Activated T-helper 2 cell treated with anti-CD3 and anti-CD28 coated beads, Interferon-gamma antibody, Interleukin-2, Interleukin-4, amounts not matched to agents 10 μg/mL and 5 μg/mL and 100 μg/mL, durations not matched to agents 14 hours and 24 hours and 36 hours (primary cell): ENCODE data around the gene TMEM203. TPM values are rescaled to one million over a fixed set of nuclear protein-coding genes. Genes with fewer than 3 reads are reported as not detected.

Source experiments
- DNase-seq: peaks from one replicate; pipeline ENCODE4 v3.0.0; 2021; ENCODE audit warnings: low spot score
- H3K27ac Mint-ChIP-seq: one replicate; pipeline ENCODE4 v1.8.0; 2021; ENCODE audit warnings: mixed read lengths
- H3K27me3 Mint-ChIP-seq: one replicate; pipeline ENCODE4 v1.8.0; 2021; ENCODE audit warnings: low read depth, mixed read lengths
- H3K36me3 Mint-ChIP-seq: one replicate; pipeline ENCODE4 v1.8.0; 2021; ENCODE audit warnings: low read depth, mixed read lengths
- H3K4me1 Mint-ChIP-seq: one replicate; pipeline ENCODE4 v1.8.0; 2021; ENCODE audit warnings: low read depth, mixed read lengths
- H3K4me3 Mint-ChIP-seq: one replicate; pipeline ENCODE4 v1.8.0; 2021; ENCODE audit warnings: low read depth, mild to moderate bottlenecking, moderate library complexity, mixed read lengths
- H3K9me3 Mint-ChIP-seq: one replicate; pipeline ENCODE4 v1.8.0; 2021; ENCODE audit warnings: mixed read lengths
- intact Hi-C: fragments of 100-400 bp; cut with micrococcal nuclease; formaldehyde crosslinking; loops from one replicate; pipeline ENCODE4 v1.15.1; 2023
- total RNA-seq: library from RNA; stranded (reverse); gene quantifications from 2 replicates; pipeline ENCODE4 v1.2.3, GENCODE V29; 2022

The TMEM203 gene
- total RNA-seq, 1 donor from 2014 or later, result 34.9 TPM

GRCh38 chr9:137223078-137223970 lies 17.9 kb upstream of the TMEM203 start:
- no peaks in the 10 kb centered on the region for H3K27me3 Mint-ChIP-seq
- DNase-seq, result peak; percentile 99
- H3K27ac Mint-ChIP-seq, result peak overlapping the region; percentile 73
- intact Hi-C loops, result loop anchor here (1.0 kb wide), 3 partner anchors 18 to 35 kb away; partner anchors contain the start of genes ANAPC2, SSNA1, TPRN and TUBB4B
- H3K36me3 Mint-ChIP-seq, result no peaks in the 10 kb centered on the region
- H3K4me1 Mint-ChIP-seq, result peaks cover 7% of the 10 kb centered on the region
- H3K4me3 Mint-ChIP-seq, result peak overlapping the region; percentile 82
- H3K9me3 Mint-ChIP-seq, result no peaks in the 10 kb centered on the region

DNA sequence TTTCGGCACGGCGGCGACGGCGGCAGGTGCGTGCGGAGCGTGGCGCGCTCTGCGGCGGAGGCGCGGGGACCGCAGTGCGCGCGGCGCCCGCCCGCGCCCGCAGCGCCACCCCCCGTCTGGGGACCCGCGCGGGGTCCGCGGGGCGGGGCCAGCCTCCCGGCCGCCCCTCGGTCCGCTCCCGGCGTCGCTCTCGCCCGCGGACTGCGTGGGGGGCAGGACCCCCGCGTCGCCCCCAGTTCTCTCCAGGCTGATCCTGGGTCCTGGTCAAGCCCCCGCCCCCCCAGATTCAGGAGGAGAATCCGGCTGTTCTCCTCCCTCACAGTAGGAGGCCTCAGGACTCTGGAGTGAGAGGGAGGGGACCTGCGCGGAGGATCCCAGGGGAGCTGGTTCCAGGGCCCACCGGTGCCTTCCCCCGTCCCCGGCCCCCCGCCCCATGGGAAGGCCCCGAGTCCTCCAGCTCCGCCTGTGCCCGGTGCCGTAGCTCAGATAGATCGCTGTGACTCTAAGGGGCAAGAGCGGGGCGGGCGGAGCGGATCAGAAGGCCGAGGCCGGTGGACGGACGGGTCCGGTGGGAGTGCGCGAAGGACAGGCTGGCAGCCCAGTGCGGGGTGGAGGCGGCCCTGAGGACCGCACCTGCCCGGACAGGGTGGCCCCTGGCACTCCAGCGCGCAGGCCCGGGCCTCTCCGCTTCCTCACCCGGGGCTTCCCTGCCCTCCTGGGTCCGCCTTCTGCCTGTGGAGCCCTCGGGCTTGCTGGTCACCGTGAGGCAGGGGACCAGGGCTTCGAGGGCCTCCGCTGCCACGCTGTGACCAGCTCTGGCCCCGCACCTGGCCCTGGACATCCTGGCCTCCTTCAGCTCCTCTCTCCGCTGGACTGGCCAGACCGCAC lies 17.0 kb upstream of the TMEM203 start, which contains the start of gene RNF208:
Gene RNF208, minus strand, starts transcription at position 51 of the 888 bp plus-strand sequence. CDS start 1,028 bp downstream, outside the sequence.
- H3K27me3 Mint-ChIP-seq, result no peaks in the 10 kb centered on the region
- DNase-seq, result no peak
- H3K27ac Mint-ChIP-seq, result peak within 1 kb of the TSS; percentile 73
- intact Hi-C loops, result loop anchor here (1.0 kb wide), 3 partner anchors 19 to 34 kb away; partner anchors contain the start of genes ANAPC2, SSNA1, TPRN and TUBB4B
- H3K9me3 Mint-ChIP-seq, result no peaks in the 10 kb centered on the region
- no peaks in the 10 kb centered on the region for H3K36me3 Mint-ChIP-seq
- H3K4me1 Mint-ChIP-seq, result peaks cover 5% of the 10 kb centered on the region
- H3K4me3 Mint-ChIP-seq, result peak within 1 kb of the TSS; percentile 82

GRCh38 chr9:137221506-137222111 lies 16.2 kb upstream of the TMEM203 start:
- intact Hi-C loops, result no loop called here
- H3K4me1 Mint-ChIP-seq, result peaks cover 5% of the 10 kb centered on the region
- H3K4me3 Mint-ChIP-seq, result no peak overlapping the region
- no peaks in the 10 kb centered on the region for H3K36me3 Mint-ChIP-seq
- no peak for DNase-seq
- no peaks in the 10 kb centered on the region for H3K27me3 Mint-ChIP-seq
- no peak overlapping the region for H3K27ac Mint-ChIP-seq
- no peaks in the 10 kb centered on the region for H3K9me3 Mint-ChIP-seq

GRCh38 chr9:137221095-137221505 lies 15.7 kb upstream of the TMEM203 start:
- intact Hi-C loops, result no loop called here
- DNase-seq, result no peak

DNA sequence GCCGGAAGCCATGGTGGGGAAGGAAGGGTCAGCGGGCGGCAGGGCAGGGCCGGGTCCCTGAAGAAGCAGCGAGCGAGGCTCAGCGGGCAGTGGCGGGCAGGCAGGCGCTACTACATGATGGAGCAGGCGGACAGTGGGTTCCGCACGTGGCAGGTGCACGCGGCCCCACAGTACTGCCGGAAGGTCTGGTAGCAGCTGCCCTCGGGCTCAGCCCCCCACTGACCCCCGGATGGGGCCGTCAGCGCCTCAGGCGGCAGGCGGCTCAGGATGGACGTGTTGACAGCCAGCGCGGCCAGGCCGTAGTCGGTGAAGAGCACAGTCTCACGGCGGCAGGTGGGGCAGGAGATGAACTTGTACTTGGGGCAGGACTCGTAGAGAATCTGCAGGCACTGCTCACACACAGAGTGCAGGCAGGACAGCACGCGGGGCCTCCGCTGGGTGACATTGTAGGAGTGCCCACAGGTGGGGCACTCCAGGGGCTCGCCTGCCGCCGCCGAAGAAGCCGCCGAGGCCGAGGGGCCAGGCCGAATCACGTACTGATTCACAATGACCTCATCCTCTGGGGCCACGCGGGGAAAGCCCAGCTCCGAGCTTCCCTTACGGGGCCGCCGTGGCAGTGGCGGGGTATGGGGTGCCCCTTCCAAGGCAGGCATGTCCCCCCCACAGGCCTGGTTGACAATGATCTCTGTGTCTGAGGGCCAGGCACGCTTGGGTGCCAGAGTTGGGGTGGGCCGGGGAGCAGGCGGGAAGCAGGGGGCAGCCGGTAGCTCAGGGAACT lies 15.1 kb upstream of the TMEM203 start:
- peaks cover 5% of the 10 kb centered on the region for H3K4me1 Mint-ChIP-seq
- no peak for DNase-seq
- H3K36me3 Mint-ChIP-seq, result no peaks in the 10 kb centered on the region
- H3K4me3 Mint-ChIP-seq, result peak overlapping the region; percentile 37
- H3K27ac Mint-ChIP-seq, result no peak overlapping the region
- intact Hi-C loops, result no loop called here
- no peaks in the 10 kb centered on the region for H3K27me3 Mint-ChIP-seq
- H3K9me3 Mint-ChIP-seq, result no peaks in the 10 kb centered on the region

More at GRCh38 chr9:137221095-137221505, 15.7 kb upstream of the TMEM203 start:
- peaks cover 5% of the 10 kb centered on the region for H3K4me1 Mint-ChIP-seq
- no peaks in the 10 kb centered on the region for H3K36me3 Mint-ChIP-seq
- H3K27me3 Mint-ChIP-seq, result no peaks in the 10 kb centered on the region
- no peak overlapping the region for H3K27ac Mint-ChIP-seq
- H3K9me3 Mint-ChIP-seq, result no peaks in the 10 kb centered on the region
- no peak overlapping the region for H3K4me3 Mint-ChIP-seq

DNA sequence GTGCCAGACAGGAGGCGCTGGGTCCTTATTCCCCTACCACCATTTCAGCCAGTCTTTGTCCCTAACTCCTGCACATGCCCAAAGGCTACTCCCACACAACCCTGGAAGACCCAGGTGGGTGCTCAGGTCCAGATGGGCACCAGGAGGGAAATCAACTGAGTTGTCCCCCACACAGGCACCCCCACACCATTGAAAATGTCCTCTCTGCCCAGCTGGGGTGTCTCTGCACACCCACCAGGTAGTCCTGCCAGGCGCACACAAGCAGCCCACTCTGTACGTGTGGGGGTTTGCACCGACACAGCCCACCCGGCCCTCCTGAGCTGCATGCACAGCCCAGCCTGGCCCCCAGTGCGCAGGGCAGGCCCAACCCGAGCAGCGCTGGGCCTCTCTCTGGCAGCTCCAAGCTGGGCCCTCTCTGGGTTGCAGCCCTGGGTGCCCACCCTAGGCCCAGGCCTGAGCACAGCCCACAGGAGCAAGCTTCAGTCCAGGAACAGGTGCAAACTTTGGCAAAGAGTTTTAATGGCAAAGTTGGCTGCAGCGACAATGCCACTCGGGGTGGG lies 14.4 kb upstream of the TMEM203 start:
- H3K4me3 Mint-ChIP-seq, result peak overlapping the region; percentile 37
- H3K9me3 Mint-ChIP-seq, result no peaks in the 10 kb centered on the region
- DNase-seq, result no peak
- intact Hi-C loops, result no loop called here
- no peaks in the 10 kb centered on the region for H3K36me3 Mint-ChIP-seq
- no peaks in the 10 kb centered on the region for H3K27me3 Mint-ChIP-seq
- H3K4me1 Mint-ChIP-seq, result peaks cover 2% of the 10 kb centered on the region
- no peak overlapping the region for H3K27ac Mint-ChIP-seq

DNA sequence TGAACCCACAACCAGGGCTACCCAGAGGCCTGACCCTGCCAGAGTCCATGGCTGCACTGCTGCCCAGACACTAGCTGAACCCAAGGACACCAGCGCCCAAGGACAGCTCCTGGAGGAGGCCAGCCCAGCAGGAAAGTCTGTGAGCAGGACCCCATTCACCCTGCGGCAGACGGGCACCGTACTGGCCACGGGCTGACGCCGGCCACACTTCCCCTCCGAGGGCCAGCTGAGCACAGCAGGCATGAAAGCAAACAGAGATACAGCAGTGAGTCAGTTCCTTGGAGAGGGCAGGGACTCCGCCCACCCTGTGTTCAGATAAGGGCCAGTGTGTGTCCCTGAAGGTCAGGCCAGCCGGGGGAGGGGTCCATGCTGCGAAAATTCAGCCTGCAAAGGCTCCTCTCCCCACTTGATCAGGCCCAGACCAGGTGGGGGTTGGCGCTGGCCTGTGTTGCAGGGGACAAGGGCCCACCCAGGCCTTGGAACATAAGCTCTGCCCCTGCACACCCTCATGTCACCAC lies 13.4 kb upstream of the TMEM203 start:
- intact Hi-C loops, result no loop called here
- H3K9me3 Mint-ChIP-seq, result no peaks in the 10 kb centered on the region
- H3K27ac Mint-ChIP-seq, result no peak overlapping the region
- no peaks in the 10 kb centered on the region for H3K27me3 Mint-ChIP-seq
- no peaks in the 10 kb centered on the region for H3K36me3 Mint-ChIP-seq
- no peak for DNase-seq
- H3K4me1 Mint-ChIP-seq, result peaks cover 2% of the 10 kb centered on the region
- H3K4me3 Mint-ChIP-seq, result no peak overlapping the region

DNA sequence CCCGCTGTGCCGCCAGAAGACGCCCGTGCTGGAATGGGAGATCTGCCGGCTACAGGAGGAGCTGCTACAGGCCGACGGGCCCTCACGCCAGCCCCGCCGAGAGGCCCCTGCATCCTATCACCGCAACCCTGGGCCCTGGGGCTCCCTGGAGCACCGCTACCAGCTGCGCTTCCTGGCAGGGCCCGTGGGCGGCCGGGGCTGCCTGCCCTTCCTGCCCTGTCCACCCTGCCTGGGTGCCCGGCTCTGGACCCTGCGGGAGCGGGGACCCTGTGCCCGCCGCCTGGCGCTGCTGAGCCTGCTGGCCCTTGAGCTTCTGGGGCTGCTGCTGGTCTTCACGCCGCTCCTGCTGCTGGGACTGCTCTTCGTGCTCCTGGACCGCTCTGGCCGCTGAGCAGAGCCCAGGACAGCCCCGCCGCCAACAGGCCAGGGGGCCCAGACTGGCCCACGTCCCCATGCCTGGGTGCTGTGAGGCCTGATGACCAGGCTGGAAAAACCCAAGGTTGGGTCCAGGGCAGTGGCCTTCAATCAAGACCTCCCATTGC lies 12.8 kb upstream of the TMEM203 start:
- intact Hi-C loops, result no loop called here
- DNase-seq, result no peak
- H3K27ac Mint-ChIP-seq, result no peak overlapping the region
- no peaks in the 10 kb centered on the region for H3K27me3 Mint-ChIP-seq
- peaks cover 2% of the 10 kb centered on the region for H3K4me1 Mint-ChIP-seq
- no peaks in the 10 kb centered on the region for H3K36me3 Mint-ChIP-seq
- no peak overlapping the region for H3K4me3 Mint-ChIP-seq
- H3K9me3 Mint-ChIP-seq, result no peaks in the 10 kb centered on the region

GRCh38 chr9:137217276-137218211 lies 12.1 kb upstream of the TMEM203 start:
- H3K4me1 Mint-ChIP-seq, result no peaks in the 10 kb centered on the region
- peaks cover 3% of the 10 kb centered on the region for H3K36me3 Mint-ChIP-seq
- no peak for DNase-seq
- intact Hi-C loops, result no loop called here
- no peaks in the 10 kb centered on the region for H3K9me3 Mint-ChIP-seq
- H3K27me3 Mint-ChIP-seq, result no peaks in the 10 kb centered on the region
- H3K4me3 Mint-ChIP-seq, result no peak overlapping the region
- no peak overlapping the region for H3K27ac Mint-ChIP-seq

DNA sequence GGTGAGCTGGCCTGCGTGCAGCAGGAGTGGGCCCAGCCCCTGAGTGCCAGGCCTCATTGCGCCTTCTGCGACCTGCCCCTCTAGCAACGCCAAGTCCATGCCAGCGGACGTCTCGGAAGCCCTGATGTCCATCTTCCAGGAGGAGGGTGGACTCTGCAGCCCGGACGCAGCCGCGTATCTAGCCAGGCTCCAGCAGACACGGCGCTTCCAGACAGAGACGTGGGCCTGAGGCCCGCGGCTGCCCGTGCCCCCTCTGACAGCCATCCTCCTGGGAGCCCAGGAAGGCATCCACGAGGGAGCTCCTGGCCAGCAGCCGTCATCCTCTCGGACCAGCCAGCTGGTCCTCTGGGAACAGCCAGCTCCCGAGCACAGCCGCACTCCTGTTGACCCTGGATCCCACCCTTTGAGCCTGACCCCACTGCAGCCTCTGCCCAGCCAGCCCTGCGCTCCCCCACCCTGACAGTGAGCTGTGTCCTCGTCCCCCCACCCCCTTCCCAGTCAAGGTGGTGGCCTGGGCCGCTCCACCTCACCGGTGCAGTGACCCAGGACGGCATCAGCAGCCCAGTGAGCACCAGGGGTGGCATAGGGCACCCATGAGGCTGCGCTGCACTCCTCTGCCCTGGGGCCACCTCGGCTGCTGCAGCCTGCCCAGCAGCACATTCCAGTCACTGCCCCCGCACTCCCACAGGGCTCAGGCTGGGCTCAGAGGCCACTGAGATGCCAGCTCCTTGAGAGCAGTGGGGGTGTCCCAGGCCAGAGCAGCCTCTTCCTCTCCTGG lies 10.9 kb upstream of the TMEM203 start:
- Mint-ChIP-seq H3K27me3 (no peaks in the 10 kb centered on the region), H3K27ac (no peak overlapping the region), H3K9me3 (no peaks in the 10 kb centered on the region), H3K36me3 (peaks cover 3% of the 10 kb centered on the region), H3K4me3 (no peak overlapping the region), H3K4me1 (no peaks in the 10 kb centered on the region)
- no peak for DNase-seq
- intact Hi-C loops, result no loop called here
